ENCODE data around the gene NFIC.
"Not testable (repeated sequence)": the region's sequence is repeated elsewhere in the genome, so short reads cannot be mapped to it uniquely, and the experiment has no call there.

The NFIC gene

DNA sequence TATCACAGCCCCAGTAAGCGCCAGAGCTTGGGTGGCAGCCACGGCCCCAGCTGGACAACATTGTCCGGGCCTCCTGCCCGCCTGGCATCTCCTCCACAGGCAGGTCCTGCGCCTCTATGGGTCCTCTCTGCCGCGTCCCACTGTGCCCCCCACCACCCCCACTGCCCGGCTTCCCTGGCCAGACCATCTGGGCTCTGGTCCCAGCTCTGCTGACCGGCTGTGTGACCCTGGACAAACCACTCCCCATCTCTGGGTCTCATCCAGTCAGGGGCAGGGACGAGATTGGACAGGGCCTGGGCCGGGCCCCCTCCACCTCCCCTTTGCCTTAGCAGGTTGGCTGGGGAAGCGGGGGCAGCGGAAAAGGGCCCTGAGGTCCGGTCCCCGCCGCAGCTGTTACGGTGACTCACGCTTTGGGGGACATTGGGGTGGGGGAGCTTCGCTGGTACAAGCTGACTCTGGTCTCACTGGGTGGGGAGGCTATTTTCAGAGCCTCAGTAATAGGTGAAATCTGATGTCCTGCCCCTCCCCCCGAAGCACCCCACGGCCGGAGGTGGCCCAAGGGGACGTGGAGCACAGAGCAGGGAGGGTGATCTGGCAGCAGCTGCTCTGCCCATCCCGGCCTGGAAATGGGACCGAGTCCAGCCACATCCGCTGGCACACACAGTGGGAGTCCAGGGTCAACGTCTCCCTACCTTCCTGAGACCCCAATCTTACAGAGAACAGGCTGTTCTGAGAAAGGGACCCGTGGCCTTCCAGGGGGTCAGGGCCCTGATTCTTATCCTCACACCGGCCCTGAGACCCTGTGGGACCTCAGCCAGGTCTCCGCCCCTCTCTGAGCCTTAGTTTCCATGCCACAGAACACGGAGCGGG lies 9.1 kb downstream of the NFIC start:
- no peak for DNase-seq

DNA sequence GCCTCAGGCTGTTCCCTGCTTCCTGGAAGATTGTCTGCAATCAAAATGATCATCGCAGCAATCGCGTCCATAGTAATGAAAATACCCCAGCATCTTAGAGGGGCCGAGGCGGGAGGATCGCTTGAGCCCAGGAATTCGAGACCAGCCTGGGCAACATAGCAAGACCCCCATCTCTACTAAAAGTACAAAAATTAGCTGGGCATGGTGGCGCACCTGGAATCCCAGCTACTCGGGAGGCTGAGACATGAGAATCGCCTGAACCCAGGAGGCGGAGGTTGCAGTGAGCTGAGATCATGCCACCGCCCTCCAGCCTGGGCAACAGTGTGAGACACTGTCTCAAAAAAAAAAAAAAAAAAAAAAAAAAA lies 9.7 kb downstream of the NFIC start:
- DNase-seq = not testable (repeated sequence)

DNA sequence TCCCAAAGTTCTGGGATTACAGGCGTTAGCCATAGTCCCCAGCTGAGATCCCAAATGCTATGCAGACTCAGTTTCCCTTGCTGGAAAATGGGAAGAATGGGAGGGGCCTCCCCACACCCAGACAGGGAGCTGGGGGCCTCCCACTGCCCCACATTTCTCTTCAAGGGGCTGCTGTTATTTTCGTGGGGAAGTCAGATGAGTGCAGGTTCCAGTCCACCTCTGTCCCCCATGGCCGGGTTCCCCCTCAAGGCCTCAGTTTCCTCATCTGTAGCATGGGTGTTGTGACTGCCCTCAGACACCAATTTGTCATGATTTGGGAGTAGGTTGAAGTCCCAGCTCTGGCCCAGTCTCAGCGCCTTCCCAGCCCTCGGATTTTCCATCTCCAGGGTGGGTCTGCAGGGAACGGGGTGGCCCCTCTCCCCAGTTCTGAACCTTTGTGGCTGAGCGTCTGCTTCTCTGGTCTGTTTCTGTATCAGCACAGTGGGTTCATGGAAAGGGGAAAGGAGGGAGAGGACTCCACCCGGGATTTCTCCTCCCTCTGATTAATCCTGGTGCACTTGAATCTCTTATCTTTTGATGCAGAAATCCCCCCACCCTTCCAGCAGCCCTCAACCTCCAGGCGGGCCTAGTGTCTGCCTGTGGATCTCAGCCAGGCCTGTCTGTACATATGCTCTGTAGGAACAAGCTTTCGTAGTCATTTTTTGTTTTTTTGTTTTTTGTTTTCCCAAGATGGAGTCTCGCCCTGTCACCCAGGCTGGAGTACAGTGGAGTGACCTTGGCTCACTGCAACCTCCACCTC lies 12.2 kb downstream of the NFIC start:
- no peak for DNase-seq

DNA sequence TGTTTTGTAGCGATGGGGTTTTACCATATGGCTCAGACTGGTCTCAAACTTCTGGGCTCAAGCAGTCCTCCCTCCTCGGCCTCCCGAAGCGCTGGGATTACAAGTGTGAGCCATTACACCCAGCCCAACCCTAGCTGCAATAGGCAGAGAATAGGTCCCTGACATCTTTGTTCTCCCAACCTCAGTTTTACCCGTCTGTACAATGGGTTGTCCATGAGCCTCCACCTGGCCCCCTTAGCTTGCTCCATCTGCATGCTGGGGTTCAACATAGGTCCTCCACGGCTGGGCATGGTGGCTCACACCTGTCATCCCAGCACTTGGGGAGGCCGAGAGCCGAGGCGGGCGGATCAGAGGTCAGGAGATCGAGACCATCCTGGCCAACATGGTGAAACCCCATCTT lies 14.4 kb downstream of the NFIC start:
- no peak for DNase-seq

DNA sequence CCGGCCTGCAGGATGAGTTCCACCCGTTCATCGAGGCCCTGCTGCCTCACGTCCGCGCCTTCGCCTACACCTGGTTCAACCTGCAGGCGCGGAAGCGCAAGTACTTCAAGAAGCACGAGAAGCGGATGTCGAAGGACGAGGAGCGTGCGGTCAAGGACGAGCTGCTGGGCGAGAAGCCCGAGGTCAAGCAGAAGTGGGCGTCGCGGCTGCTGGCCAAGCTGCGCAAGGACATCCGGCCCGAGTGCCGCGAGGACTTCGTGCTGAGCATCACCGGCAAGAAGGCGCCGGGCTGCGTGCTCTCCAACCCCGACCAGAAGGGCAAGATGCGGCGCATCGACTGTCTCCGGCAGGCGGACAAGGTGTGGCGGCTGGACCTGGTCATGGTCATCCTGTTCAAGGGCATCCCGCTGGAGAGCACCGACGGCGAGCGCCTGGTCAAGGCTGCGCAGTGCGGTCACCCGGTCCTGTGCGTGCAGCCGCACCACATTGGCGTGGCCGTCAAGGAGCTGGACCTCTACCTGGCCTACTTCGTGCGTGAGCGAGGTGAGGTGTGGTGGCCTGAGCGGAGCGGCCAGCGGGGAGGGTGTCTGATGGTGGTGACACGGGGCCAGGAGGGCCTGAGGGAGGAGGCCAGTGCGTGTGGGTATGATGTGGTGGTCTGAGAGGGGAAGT lies 15.5 kb downstream of the NFIC start:
- no peak for DNase-seq

DNA sequence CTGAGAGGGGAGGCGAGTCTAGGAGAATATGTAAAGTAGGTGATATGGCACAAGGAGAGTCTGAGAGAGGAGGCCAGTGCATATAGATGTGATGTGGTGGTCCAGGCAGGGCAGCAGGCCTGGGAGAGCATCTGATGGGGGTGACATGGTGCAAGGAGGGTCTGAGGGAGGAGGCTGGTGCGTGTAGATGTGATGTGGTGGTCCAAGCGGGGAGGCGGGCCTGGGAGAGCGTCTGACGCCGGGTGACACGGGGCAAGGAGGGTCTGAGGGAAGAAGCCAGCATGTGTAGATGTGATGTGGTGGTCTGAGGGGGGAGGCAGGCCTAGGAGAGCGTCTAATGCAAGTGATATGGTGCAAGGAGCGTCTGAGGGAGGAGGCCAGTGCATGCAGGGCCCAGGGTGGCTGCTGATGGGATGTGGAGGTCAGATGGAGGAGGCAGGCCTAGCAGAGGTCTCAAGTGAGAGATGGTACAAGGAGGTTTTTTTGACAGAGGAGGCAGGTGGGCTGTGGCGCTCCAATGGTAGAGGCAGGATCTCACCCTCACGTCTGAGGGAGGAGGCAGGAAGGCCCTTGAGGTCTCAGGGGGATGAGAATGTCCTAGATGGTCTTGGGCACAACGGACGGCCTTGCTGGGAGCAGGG lies 16.2 kb downstream of the NFIC start:
- no peak for DNase-seq

DNA sequence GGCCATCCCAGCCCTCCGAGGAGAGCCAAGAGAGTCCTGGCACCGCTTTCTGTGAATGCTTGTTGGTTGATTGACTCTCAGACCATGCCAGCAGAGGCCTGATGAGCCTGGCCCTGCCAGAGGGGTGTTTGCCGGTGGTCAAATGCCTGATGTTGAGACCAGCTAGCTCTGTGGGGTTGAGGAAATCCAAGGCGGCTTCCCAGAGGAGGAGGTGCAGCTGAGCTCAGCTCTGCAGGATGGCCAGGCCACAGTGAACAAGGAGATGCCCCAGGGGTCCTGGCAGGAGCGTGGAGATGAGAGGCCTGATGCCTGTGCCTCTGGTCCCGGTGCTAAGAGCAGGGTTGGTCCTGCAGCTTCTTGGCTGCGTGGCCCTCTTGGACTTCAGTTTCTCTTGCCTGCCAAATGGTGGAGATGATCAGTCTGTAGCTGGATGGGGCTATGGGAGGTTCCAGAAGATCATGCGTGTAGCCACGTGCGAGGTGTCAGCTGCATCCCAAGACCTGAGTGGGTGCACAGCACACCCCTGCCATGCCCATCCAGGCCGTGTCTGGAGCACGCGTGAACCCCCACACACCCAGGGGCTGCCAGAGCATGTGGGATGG lies 16.8 kb downstream of the NFIC start:
- DNase-seq = no peak

DNA sequence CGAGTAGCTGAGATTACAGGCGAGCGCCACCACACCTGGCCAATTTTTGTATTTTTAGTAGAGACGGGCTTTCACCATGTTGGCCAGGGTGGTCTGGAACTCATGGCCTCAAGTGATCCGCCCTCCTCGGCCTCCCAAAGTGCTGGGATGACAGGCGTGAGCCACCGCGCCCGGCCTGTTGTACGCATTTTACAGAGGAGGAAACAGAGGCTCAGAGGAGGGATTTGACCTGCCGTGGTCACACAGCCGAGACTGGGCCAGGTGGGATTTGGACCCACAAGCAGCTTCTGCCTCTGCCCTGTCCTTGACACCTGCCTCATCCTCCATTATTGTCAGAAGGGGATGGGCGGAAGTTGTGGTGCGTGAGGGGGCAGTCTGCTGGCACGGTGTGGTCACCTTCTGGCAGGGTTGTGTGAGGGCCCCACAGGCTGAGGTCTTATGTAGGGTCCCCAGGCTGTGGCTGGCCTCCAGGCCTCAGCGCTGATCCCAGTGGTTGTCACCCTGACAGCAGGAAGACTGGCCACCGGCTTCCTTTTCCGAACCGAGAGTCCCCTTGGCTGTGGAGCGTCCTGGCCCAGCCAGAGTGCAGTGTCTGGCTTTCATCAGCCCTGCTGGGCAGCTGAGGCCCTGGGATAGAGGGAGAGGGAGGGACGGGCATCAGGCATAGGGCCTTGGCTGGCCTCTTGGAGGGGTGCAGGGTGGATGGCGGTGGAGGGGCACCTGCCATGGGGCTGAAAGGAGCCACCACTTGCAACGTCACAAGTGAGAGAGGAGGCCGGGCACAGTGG lies 20.3 kb downstream of the NFIC start:
- DNase-seq = no peak

DNA sequence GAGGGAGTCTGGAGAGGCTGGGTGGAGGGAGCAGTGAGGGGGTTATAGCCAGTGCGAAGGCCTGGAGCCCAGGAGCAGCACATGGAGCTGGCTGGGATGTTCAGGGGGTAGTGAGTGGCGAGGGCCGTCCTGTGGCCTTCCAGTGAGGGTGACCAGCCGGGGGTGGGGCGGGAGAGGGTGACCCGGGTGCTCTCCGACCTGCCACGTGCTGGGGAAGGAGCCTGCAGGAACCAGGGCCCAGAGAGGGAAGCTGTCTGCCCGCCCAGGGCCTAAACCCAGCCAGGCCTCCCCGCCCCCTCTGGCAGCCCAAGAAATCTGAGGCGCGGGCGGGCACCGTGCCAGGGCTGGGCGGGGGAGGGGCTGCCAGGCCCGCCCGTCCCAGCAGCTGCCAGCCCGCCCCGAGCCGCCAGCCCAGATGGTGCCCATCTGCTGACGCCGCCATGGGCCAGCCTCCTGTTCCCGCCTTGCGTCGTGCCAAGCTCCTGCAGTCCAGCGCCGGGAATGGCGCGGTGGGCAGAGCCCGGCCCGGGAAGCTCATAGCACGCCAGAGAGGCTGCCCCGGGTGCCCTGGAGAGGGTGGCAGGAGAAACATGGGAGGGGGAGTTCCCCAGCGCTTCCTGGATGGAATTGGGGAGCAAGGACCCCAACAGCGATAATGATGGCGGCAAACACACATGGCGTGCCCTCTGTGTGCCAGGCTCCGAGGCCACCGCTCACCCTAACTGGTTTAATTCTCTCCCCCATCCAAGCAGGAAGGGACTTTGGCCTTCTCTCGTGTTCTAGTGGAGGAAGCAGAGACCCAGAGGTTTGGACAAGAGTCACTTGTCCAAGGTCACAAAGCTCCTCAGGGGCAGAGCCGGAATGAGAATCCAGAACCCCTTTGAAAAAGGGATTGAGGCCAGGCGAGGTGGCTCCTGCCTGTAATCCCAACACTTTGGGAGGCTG lies 21.5 kb downstream of the NFIC start:
- DNase-seq = peak; percentile 53

DNA sequence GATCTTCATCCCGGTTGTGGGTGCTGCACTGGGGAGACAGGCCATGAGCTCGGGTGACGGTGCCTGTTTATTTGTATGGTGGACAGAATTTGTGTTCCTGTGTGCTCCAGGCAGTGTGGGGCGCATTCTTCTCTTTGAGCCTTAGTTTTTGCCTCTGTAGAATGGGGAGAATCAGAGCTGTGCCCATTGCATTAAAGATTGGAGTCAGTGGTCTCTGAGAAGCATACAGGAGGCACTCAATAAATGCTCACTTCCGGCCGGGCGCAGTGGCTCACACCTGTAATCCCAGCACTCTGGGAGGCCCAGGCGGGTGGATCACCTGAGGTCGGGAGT lies 23.0 kb downstream of the NFIC start:
- DNase-seq = no peak

DNA sequence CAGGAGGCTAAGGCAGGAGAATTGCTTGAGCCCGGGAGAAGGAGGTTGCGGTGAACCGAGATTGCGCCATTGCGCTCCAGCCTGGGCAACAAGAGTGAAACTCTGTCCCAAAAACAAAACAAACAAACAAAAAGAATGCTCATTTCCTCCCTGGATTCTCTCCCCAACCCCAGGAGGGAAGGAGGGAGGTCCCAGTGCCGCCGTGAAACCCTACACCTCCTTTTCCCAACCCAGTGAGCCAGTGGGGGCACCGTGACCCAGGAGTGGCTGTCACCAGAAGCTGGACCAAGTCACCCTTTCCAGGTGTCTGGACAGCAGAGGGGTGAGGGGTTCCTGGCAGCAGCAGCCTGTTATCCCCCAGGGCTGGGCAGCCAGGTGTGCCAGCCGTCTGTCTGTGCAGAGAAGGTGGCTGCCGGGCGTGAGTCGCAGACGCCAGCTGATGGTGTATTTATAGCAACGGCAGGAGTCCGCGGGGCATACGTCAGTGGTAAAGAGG lies 23.5 kb downstream of the NFIC start:
- no peak for DNase-seq

DNA sequence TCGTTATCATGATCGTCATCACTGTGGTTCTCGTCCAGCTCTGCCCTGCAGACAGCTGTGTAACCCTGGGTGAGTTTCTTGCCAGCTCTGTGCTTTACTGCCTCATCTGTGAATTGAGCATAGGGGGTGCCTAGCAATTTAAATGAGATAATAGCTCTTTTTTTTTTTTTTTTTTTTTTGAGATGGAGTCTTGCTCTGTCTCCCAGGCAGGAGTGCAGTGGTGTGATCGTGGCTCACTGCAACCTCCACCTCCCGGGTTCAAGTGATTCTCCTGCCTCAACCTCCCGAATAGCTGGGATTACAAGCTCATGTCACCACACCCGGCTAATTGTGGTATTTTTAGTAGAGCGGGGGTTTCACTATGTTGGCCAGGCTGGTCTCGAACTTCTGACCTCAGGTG lies 25.5 kb downstream of the NFIC start:
- DNase-seq = not testable (repeated sequence)

DNA sequence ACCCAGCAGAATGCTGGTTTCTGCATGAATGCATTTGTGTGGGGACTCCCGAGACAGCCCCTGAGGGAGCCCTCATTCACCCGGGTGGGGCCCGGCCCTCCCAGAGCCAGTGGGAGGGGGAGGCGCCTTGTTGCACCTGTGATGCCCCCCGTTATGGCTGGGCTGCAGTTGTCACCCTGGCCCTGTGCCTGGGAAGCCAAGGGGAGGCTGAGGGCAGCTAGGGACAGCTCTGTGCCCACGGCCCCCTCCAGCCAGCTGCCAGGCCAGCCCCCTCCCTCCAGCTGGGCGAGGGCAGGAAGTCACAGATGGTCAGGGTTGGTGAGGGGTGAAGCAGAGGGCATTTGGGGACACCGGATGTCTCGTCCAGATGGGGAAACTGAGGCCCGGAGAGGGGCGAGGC lies 26.1 kb downstream of the NFIC start:
- no peak for DNase-seq

DNA sequence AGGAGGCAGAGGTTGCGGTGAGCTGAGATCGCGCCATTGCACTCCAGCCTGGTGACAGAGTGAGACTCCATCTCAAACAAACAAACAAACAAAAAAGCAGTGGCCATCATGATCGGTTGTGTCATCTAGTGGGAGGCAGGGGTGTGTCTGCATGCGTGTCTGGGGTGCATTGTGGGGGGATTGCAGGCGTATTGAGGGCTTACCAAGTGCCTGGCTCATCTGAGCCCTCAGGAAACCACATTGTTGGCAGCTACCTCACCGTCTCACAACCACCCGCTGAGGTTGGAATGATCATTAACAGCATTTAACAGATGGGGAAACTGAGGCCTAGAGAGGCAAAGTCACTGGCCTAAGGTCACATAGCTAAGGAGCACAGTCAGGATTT lies 30.5 kb downstream of the NFIC start:
- DNase-seq = no peak

DNA sequence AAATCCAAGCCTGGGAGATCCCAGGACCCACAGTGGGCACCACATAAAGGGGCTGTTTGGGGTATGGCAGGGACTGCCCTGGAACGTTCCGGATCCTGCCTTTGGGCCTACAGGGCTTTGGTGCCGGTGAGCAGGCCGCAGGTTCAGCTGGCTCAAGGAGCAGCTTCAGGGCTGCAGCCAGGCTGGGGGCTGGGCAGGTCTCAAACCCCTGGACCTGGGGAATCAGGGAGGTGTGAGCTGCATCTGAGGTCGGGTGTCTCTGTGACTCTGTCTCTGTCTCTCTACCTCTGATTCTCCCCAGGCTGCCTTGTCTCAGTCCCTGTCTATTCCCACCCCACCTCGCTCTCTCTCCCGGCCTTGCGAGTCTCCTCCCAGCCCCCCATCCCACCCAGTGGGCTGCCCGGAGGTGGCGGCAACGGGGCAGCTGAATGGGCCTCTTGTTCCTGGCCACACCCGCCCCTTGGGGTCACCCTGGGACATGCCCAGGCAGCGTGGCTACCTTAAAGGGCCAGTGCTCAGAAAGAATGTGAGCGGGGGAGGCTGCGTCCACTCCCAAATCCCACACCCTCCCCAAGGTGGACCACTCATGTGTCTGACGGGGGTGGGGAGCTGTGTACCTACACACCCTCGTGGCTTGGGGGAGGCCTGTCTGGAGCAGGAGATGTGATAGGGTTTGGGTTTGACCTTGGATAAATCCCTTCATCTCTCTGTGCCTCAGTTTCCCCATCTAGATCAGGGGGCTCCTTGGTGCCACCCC lies 31.1 kb downstream of the NFIC start:
- DNase-seq = no peak

DNA sequence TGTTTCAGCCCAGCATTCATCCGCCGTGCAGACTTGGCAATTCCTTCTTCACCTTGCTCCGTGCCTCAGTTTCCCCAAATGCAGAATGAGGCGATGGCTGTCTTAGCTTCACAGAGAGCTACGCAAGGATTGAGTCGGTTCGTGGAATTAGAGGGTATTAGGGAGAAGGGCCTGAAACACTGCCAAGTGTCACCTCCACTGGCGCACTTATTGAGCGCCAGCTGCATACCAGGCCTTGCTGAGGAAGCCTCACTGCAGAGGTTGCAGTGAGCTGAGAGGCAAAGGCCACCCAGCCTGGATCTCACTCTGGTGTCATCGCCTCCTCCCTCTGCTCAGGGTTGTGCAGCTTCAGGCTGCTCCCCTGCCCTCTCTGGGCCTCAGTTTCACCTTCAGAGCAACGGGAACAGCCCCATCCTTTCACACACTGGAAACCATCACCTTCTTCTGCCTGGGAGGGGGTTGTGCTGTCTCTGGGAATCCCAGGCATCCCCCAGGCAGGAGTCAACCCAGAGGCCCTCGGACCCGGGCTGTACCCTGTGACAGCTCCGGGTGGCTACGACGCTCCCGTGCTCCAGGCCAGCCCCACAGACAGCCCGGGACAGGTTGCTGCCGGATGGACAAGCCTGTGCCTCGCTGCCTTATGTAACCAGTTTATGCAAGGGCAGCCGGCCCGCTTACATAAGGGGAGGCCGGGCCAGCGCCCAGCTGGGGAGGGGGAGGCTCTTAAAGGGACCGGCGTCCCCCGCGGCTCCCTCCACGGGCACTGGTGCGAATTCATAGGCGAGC lies 31.9 kb downstream of the NFIC start:
- DNase-seq = no peak

DNA sequence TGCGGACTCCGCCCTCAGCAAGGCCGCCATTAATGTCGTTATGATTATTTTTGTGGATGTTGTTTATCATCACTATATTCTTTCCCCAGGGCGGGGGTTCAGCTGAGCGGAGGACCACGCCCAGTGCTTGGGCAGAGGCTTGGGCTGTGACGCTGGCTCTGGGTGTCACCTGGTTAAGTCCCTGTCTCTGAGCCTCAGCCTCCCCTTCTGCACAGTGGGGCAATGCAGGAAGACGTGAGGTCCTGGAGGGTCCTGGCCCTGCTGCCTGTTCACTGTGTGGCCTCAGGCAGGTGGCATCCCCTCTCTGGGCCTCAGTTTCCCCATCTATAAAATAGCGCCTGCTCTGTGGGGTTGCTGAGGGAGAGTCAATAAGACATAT lies 32.5 kb downstream of the NFIC start:
- DNase-seq = no peak

DNA sequence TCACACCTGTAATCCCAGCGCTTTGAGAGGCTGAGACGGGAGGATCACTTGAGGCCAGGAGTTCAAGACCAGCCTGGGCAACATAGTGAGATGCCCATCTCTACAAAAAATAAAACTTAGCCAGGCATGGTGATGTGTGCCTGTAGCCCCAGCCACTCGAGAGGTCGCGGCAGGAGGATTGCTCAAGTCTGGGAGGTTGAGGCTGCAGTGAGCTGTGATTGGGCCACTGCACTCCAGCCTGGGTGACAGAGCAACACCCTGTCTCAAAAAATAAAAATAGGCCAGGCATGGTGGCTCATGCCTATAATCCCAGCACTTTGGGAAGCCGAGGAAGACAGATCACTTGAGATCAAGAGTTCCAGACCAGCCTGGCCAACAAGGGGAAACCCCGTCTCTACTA lies 32.9 kb downstream of the NFIC start:
- not testable (repeated sequence) for DNase-seq

Measured in NCI-H1436 treated with DMSO at 0.1 percent for 48 hours (cell line).